Right renal cortex interstitium (tissue), 3 donors: ENCODE measurements around the gene OR2M4. TPM values are rescaled to one million over a fixed set of nuclear protein-coding genes. Genes with fewer than 3 reads are reported as not detected.
A peak's percentile ranks its signal among the peaks of the same experiment; 100 is the strongest.
"Not testable (repeated sequence)": the region's sequence is repeated elsewhere in the genome, so short reads cannot be mapped to it uniquely, and the experiment has no call there.

Experiments used
- DNase-seq, 3 donors: peaks; one replicate each; pipeline ENCODE4 v3.0.0-alpha.2; 2013; ENCODE audit warnings: low read depth in 3 of 3, low spot score in 2 of 3
- polyA plus RNA-seq, 3 donors: library from polyadenylated mRNA; unstranded; fragments of 120-200 nt; gene quantifications; one replicate each; pipeline ENCODE4 v1.2.1, GENCODE V29; 2013; ENCODE audit not compliant: insufficient read length in 3 of 3

The OR2M4 gene
- under 1 TPM in 1 of 3 donors, not detected in 2; 0.03 TPM for polyA plus RNA-seq

DNA sequence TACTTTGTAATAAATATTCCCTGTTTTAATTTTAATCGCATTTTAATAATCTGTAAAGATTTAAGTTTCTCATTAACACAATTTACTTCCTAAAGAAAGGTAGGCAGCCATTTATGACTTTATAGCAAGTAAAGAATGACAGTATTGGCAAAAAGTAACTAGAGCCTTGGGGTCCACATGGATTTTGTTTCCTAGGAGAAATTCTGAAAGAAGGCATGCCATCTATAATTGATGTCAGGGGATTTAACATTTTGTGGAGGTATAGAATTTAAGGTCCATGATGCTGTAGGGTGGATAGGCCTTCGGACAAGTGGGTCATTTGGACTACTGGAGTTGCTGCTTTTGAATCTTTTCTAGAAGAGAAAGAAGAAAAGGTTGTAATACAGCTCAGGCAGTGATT, at the start of gene OR2M4:
TSS of gene OR2M4 (plus strand) at position 301 of the 400 bp plus-strand sequence. CDS start 7,512 bp downstream, outside the sequence.
- DNase-seq = no peak

DNA sequence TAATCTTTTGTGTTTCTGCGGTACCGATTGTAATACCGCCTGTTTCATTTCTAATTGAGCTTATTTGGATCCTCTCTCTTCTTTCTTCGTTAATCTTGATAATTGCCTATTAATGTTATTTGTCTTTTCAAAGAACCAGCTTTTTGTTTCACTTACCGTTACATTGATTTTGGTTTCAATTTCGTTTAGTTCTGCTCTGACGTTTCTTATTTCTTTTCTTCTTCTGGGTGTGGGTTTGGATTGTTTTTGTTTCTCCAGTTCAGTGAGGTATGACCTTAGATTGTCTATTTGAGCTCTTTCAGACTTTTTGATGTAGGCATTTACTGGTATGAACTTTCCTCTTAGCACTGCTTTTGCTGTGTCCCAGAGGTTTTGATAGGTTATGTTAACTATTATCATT, 47.2 kb upstream of the OR2M4 start:
- no peak for DNase-seq

- no peak for DNase-seq
Measured at GRCh38 chr1:248187363-248187762, 43.9 kb upstream of the OR2M4 start.

- peak in 1 of 3 donors; percentile 18 for DNase-seq
Measured at GRCh38 chr1:248189026-248189425, 42.2 kb upstream of the OR2M4 start.

GRCh38 chr1:248194117-248194516, 37.1 kb upstream of the OR2M4 start:
- no peak for DNase-seq

- DNase-seq = no peak
Measured at GRCh38 chr1:248196965-248197364, 34.3 kb upstream of the OR2M4 start, which contains the start of gene OR2M3. TSS of gene OR2M3 (plus strand) at chr1:248197265. CDS start at chr1:248203068, 5,803 bp downstream.

- no peak for DNase-seq
Measured at GRCh38 chr1:248215880-248216279, 15.3 kb upstream of the OR2M4 start.

GRCh38 chr1:248225537-248225936, 5.7 kb upstream of the OR2M4 start:
- DNase-seq = no peak

- DNase-seq = no peak
Measured at GRCh38 chr1:248229360-248229908, 1.8 kb upstream of the OR2M4 start.

- no peak for DNase-seq
Measured at GRCh38 chr1:248239478-248239877, 8.3 kb downstream of the OR2M4 start.

GRCh38 chr1:248243204-248243603, 12.0 kb downstream of the OR2M4 start:
- no peak for DNase-seq

GRCh38 chr1:248259309-248259708, 28.1 kb downstream of the OR2M4 start:
- not testable (repeated sequence) for DNase-seq

DNA sequence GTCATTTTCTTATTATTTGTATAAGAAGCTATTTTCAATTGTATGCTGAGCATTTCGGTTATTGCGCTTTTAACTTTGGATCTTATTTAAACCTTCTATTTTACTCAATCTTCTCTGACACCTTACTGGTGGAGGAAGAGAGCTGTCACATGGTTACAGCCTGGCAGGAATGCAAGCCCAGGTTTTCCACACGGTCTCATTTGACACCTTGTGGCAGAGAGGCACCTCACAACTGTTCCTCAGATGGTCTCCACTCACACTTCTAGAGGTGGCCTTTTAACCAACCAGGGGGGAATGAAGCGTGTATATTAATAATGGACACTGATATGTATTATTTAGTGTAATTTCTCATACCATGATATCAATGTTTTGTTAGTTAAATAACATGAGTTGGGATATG, 37.0 kb downstream of the OR2M4 start:
- no peak for DNase-seq

DNA sequence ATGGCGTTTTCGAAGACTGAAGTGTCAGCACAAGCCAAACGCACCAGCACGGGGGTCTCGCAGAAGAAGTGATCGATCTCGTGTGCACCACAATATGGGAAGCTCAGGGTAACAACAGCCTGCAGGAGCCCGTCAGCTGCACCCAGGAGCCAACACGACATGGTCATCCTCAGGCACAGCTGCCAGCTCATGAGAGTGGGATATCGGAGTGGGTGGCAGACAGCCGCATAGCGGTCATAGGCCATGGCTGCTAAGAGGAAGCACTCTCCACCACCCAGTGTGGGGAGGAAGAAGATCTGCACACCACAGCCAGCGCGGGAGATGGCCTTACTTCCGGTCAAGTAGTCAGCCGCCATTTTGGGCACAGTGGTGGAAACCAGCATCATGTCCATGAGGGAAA, 42.0 kb downstream of the OR2M4 start:
- DNase-seq = not testable (repeated sequence)

DNA sequence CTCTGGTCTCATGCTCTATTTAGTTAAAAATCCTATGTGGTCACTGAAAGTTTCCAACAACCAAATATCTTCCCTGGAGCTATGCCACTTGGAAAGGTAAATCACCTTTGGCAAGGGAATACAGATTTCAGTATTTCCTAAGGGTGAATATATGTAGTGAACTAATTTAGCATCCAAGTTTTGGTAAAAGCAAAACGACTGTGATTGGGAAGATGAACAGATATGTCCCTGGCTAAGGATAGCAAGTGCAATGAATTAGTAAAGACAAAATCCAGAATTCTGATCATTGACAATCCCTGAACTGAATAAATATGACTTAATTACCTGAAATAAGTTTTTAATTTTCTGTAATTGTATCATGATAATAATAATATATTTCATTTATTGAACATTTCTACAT, 46.7 kb downstream of the OR2M4 start, which contains the start of gene OR2T33:
TSS of gene OR2T33 (minus strand) at position 101 of the 400 bp plus-strand sequence. CDS start 4,162 bp downstream, outside the sequence.
- no peak for DNase-seq

GRCh38 chr1:248288391-248288790, 57.2 kb downstream of the OR2M4 start:
- no peak for DNase-seq

Other genes with a start within 250 kb of the OR2M4 start
- gene OR2L5, start 217.8 kb upstream of the OR2M4 start, polyA plus RNA-seq = not detected
- under 1 TPM; 0.07 to 0.12 (median 0.10) TPM for gene OR2L2, start 201.3 kb upstream of the OR2M4 start, polyA plus RNA-seq
- gene OR2L3, start 184.6 kb upstream of the OR2M4 start, polyA plus RNA-seq = not detected
- gene OR2L13, start 136.2 kb upstream of the OR2M4 start, polyA plus RNA-seq = under 1 TPM in 2 of 3 donors, not detected in 1; 0.07 to 0.08 TPM
- not detected for gene OR2M5, start 86.3 kb upstream of the OR2M4 start, polyA plus RNA-seq
- not detected for gene OR2M2, start 56.6 kb upstream of the OR2M4 start, polyA plus RNA-seq
- under 1 TPM in 2 of 3 donors, not detected in 1; 0.03 TPM for gene OR2M3, start 34.2 kb upstream of the OR2M4 start, polyA plus RNA-seq
- not detected for gene OR2T33, start 46.6 kb downstream of the OR2M4 start, polyA plus RNA-seq
- not detected for gene OR2T12, start 72.0 kb downstream of the OR2M4 start, polyA plus RNA-seq
- not detected for gene OR2M7, start 93.2 kb downstream of the OR2M4 start, polyA plus RNA-seq
- gene OR14C36, start 117.4 kb downstream of the OR2M4 start, polyA plus RNA-seq = not detected
- not detected for gene OR2T4, start 130.2 kb downstream of the OR2M4 start, polyA plus RNA-seq
- under 1 TPM; 0.03 to 0.17 (median 0.08) TPM for gene OR2T6, start 144.3 kb downstream of the OR2M4 start, polyA plus RNA-seq
- gene OR2T1, start 171.6 kb downstream of the OR2M4 start, polyA plus RNA-seq = not detected
- gene OR2T2, start 214.2 kb downstream of the OR2M4 start, polyA plus RNA-seq = not detected
- not detected for gene OR2T3, start 241.9 kb downstream of the OR2M4 start, polyA plus RNA-seq